Activated CD4-positive, alpha-beta T cell treated with anti-CD3 and anti-CD28 coated beads, Interleukin-2, amount 10 ng/mL, durations not matched to agents 7 days and 5 days (primary cell): ENCODE data around the gene ANO8. TPM values are rescaled to one million over a fixed set of nuclear protein-coding genes. Genes with fewer than 3 reads are reported as not detected.

Experiments
- CTCF ChIA-PET: fragments of 350-600 bp; sonication (Branson Sonifier 250); formaldehyde crosslinking; loops from one replicate; lab custom pipeline; 2021; ENCODE audit warnings: antibody characterized with exemption; lab: Charles Lee
- POLR2A ChIA-PET: fragments of 350-600 bp; sonication (Branson Sonifier 250); formaldehyde crosslinking; loops from one replicate; lab custom pipeline; 2021; ENCODE audit warnings: antibody characterized with exemption; lab: Charles Lee
- DNase-seq: peaks from one replicate; pipeline ENCODE4 v3.0.0-alpha.2; 2020
- H3K27ac Mint-ChIP-seq: one replicate; pipeline ENCODE4 v1.8.0; 2021; ENCODE audit warnings: mild to moderate bottlenecking, moderate library complexity, mixed read lengths
- H3K27me3 Mint-ChIP-seq: one replicate; pipeline ENCODE4 v1.8.0; 2021; ENCODE audit warnings: mixed read lengths
- H3K36me3 Mint-ChIP-seq: one replicate; pipeline ENCODE4 v1.8.0; 2021; ENCODE audit warnings: low read depth, mixed read lengths
- H3K4me1 Mint-ChIP-seq: one replicate; pipeline ENCODE4 v1.8.0; 2021; ENCODE audit warnings: mixed read lengths
- H3K4me3 Mint-ChIP-seq: one replicate; pipeline ENCODE4 v1.8.0; 2021; ENCODE audit warnings: mild to moderate bottlenecking, moderate library complexity, mixed read lengths
- H3K9me3 Mint-ChIP-seq: one replicate; pipeline ENCODE4 v1.8.0; 2021; ENCODE audit warnings: mixed read lengths
- total RNA-seq, 2 experiments: library from RNA; stranded (reverse); gene quantifications; one replicate each; pipeline ENCODE4 v1.2.3, GENCODE V29; 2021

Gene ANO8
- total RNA-seq, 2 experiments from 2014 or later: 16.4 to 17.5 TPM

DNA sequence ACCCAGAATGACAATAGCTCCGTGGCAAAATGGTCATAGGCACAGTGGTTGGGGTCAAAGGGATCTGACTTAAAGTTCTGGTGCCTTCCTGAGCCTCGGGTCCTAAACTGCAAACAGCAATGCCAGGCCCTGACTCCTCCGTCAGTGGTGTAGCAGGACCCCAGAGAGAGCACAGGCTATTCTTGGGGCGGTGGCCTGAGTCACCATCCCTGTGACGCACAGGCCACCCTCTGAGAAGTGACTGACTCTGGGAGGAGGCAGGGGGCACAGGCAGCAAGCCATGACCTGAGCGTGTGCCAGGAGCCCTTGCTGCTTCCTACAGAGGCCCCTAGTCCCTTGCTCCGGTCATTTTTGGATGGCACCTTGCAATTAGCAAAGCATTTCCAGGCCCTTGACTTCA is 23.7 kb upstream of the ANO8 start:
- CTCF ChIA-PET: no interaction called here

DNA sequence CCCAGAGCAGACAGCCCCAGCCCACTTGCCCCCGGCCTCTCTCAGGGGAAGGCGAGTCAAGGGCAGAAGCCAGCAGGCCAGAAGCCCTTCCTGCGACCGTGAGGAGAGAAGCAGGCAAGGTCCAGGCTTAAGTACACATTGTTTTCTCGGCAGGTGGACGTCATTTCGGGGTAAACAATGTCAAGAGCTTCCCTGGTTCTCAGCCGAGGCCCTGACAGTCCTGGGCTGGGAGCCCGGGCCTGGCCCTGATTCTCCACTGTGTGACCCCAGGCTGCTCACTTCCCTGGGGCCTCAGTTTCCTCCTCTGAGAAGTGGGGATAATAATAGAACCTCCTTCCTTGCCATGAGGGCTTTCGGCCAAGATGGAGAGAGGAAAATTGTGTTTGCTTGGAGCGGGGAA is 23.1 kb upstream of the ANO8 start:
- Mint-ChIP-seq H3K27me3 (peaks cover 7% of the 10 kb centered on the region), H3K4me3 (no peak overlapping the region), H3K36me3 (no peaks in the 10 kb centered on the region), H3K27ac (no peak overlapping the region), H3K9me3 (no peaks in the 10 kb centered on the region), H3K4me1 (no peaks in the 10 kb centered on the region)
- ChIA-PET POLR2A (no interaction called here), CTCF (interaction anchor here (0.6 kb wide), 1 partner anchor 895 kb away, joined by 4 read pairs; no protein-coding TSS in a partner anchor)
- no peak for DNase-seq

More for the DNA sequence above, 23.7 kb upstream of the ANO8 start:
- Mint-ChIP-seq H3K4me1 (no peaks in the 10 kb centered on the region), H3K36me3 (no peaks in the 10 kb centered on the region), H3K4me3 (no peak overlapping the region), H3K27me3 (peaks cover 5% of the 10 kb centered on the region), H3K9me3 (no peaks in the 10 kb centered on the region), H3K27ac (no peak overlapping the region)
- no peak for DNase-seq
- POLR2A ChIA-PET: no interaction called here

DNA sequence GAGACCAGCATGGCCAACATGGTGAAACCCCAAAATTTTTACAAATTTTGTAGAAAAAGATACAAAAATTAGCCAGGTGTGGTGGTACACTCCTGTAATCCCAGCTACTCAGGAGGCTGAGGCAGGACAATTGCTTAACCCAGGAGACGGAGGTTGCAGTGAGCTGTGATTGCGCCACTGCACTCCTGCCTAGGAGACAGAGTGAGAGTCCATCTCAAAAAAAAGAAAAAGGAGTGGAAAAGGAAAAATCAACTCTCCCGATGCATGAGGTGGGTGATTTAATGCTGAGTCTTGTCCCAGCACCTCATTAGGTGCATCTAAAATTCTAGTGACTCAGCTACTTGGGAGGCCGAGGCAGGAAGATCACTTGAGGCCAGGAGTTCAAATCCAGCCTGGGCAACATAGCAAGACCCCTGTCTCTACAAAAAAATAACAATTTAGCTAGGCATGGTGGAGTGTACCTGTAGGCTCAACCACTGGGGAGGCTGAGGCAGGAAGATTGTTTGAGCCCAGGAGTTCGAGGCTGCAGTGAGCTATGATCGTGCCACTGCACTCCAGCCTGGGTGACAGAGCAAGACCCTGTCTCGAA is 22.5 kb upstream of the ANO8 start:
- Mint-ChIP-seq H3K9me3 (no peaks in the 10 kb centered on the region), H3K4me3 (no peak overlapping the region), H3K27me3 (peaks cover 4% of the 10 kb centered on the region), H3K36me3 (no peaks in the 10 kb centered on the region), H3K4me1 (no peaks in the 10 kb centered on the region), H3K27ac (no peak overlapping the region)
- POLR2A ChIA-PET: no interaction called here
- no peak for DNase-seq
- CTCF ChIA-PET: no interaction called here

GRCh38 chr19:17353386-17353785 is 18.7 kb upstream of the ANO8 start:
- POLR2A ChIA-PET: no interaction called here
- Mint-ChIP-seq H3K27ac (no peak overlapping the region), H3K36me3 (no peaks in the 10 kb centered on the region), H3K9me3 (no peaks in the 10 kb centered on the region), H3K4me3 (no peak overlapping the region), H3K27me3 (peaks cover 26% of the 10 kb centered on the region), H3K4me1 (peaks cover 9% of the 10 kb centered on the region)
- CTCF ChIA-PET: no interaction called here
- no peak for DNase-seq

DNA sequence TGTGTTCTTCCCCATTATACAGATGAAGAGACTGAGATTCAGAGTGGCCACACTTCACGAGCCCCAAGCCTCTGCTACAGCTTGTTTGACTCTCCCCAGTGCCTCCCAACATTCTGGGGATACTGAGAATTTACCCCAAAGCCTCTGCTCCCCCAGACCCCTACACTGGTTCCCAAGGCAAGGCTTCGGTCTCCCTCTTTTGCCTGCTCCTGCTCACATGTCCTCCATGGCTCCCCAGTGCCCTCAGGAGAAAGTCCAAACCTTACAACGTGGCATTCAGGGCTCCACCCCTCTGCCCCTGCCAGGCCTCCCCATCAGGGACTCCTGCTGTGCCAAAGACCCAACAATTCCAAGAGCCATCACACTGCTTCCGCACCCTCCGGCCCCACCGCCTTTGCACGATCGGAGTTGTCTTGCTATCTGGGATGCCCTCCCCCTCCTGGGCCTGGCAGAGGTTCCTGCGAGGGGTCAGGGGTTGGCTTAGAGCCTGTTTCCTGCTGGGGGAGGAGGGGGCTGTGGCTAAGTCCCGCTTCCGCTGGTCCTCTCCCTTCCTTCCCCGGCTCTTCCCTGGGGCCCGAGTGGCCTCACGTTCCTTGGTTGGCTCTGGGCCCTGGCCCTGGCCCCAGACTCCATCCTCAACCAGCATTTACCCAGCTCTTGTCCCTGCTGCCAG is 18.1 kb upstream of the ANO8 start:
- ChIA-PET POLR2A (no interaction called here), CTCF (no interaction called here)
- Mint-ChIP-seq H3K27me3 (peaks cover 29% of the 10 kb centered on the region), H3K36me3 (no peaks in the 10 kb centered on the region), H3K27ac (no peak overlapping the region), H3K9me3 (no peaks in the 10 kb centered on the region), H3K4me1 (peaks cover 9% of the 10 kb centered on the region), H3K4me3 (no peak overlapping the region)
- DNase-seq: no peak

GRCh38 chr19:17351815-17352435 is 17.3 kb upstream of the ANO8 start:
- ChIA-PET POLR2A (no interaction called here), CTCF (no interaction called here)
- no peak overlapping the region for H3K4me3 Mint-ChIP-seq

DNA sequence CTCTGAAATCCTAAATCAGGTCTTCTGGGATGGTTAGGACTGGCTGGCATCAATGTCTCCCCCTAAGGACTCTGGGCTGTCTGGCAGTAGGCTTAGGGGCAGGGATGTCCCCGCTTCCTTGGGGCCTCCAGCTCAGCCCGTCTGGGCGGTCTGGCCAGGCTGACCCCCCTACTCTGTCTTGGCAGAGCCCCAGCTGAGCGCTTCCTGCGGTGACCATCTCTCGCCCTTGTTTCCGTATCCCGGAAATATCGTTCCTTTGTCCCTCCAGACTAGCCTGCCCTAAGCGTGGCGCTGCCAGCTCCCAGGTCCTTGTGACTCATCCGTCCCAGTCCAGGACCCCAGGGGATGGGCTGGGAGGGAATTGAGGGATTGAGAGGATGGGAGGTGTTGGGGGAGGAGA is 14.0 kb upstream of the ANO8 start:
- no peak for DNase-seq
- CTCF ChIA-PET: interaction anchor here (1.7 kb wide), 1 partner anchor 37 kb away, joined by 3 read pairs; no protein-coding TSS in a partner anchor
- Mint-ChIP-seq H3K27ac (no peak overlapping the region), H3K4me3 (no peak overlapping the region), H3K9me3 (no peaks in the 10 kb centered on the region), H3K27me3 (peaks cover 31% of the 10 kb centered on the region), H3K36me3 (no peaks in the 10 kb centered on the region), H3K4me1 (peaks cover 20% of the 10 kb centered on the region)
- POLR2A ChIA-PET: no interaction called here

More at GRCh38 chr19:17351815-17352435, 17.3 kb upstream of the ANO8 start:
- no peak for DNase-seq
- Mint-ChIP-seq H3K9me3 (no peaks in the 10 kb centered on the region), H3K27me3 (peaks cover 32% of the 10 kb centered on the region), H3K4me1 (peaks cover 13% of the 10 kb centered on the region), H3K36me3 (no peaks in the 10 kb centered on the region), H3K27ac (no peak overlapping the region)

DNA sequence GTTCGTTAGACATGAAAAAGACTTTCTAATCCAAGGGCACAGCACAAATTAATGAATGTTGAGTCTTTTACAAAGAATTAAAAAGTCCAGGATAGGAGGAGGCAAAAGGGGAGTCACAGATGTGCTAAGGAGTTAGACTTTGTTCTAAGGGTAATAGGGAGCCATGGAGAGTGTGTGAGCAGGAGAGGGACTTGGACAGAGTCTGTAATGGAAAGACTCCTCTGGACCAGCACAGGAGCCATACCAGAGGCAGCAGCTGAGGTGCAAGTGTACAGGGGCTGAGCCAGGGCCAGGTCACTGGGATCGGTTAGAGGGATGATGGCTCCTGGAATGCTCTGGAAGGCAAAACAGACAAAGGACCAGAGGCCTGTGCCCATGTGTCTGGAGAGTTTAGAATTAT is 13.2 kb upstream of the ANO8 start:
- H3K4me1 Mint-ChIP-seq: peaks cover 20% of the 10 kb centered on the region
- no peak for DNase-seq
- H3K27ac Mint-ChIP-seq: no peak overlapping the region
- H3K9me3 Mint-ChIP-seq: no peaks in the 10 kb centered on the region
- H3K4me3 Mint-ChIP-seq: no peak overlapping the region
- CTCF ChIA-PET: interaction anchor here (1.7 kb wide), 1 partner anchor 38 kb away, joined by 3 read pairs; no protein-coding TSS in a partner anchor
- peaks cover 27% of the 10 kb centered on the region for H3K27me3 Mint-ChIP-seq
- POLR2A ChIA-PET: no interaction called here
- no peaks in the 10 kb centered on the region for H3K36me3 Mint-ChIP-seq

GRCh38 chr19:17347361-17347760 is 12.7 kb upstream of the ANO8 start:
- no peaks in the 10 kb centered on the region for H3K36me3 Mint-ChIP-seq
- peaks cover 20% of the 10 kb centered on the region for H3K4me1 Mint-ChIP-seq
- H3K27me3 Mint-ChIP-seq: peaks cover 27% of the 10 kb centered on the region
- POLR2A ChIA-PET: no interaction called here
- H3K4me3 Mint-ChIP-seq: no peak overlapping the region
- no peak overlapping the region for H3K27ac Mint-ChIP-seq
- CTCF ChIA-PET: interaction anchor here (0.7 to 1.1 kb wide), 3 partner anchors 20 to 62 kb away, joined by 3 to 4 read pairs (median 3); no protein-coding TSS in a partner anchor
- no peaks in the 10 kb centered on the region for H3K9me3 Mint-ChIP-seq
- no peak for DNase-seq

DNA sequence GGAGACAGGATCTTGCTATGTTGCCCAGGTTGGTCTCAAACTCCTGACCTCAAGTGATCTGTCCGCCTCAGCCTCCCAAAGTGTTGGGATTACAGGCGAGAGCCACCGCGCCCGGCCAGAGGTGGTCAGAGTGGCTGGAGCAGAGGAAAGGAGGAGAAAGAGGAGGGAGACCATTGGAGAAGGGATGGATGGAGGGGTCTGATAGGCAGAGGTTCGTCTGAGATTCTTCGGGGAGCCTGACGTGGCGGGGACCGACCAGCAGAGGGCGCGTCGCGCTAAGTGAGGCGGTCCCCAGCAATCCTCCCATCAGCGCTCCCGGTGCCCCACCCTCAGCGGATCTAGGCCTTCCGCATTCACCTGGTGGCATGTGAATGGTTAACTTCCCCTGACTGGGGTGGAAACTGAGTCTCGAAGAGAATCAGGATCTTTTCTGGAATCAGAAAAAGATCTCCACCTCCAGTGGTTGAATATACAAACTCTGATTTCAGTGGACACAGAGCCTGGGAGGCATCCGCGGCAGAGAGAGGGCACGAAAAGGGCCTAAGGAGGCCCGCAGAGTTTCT is 11.5 kb upstream of the ANO8 start:
- H3K9me3 Mint-ChIP-seq: no peaks in the 10 kb centered on the region
- no peaks in the 10 kb centered on the region for H3K36me3 Mint-ChIP-seq
- peaks cover 22% of the 10 kb centered on the region for H3K27me3 Mint-ChIP-seq
- POLR2A ChIA-PET: no interaction called here
- H3K27ac Mint-ChIP-seq: no peak overlapping the region
- H3K4me3 Mint-ChIP-seq: no peak overlapping the region
- peak; percentile 80 for DNase-seq
- CTCF ChIA-PET: no interaction called here
- peaks cover 14% of the 10 kb centered on the region for H3K4me1 Mint-ChIP-seq

GRCh38 chr19:17341845-17342244 is 7.2 kb upstream of the ANO8 start:
- ChIA-PET CTCF (no interaction called here), POLR2A (no interaction called here)
- Mint-ChIP-seq H3K27me3 (no peaks in the 10 kb centered on the region), H3K4me1 (peaks cover 24% of the 10 kb centered on the region), H3K9me3 (no peaks in the 10 kb centered on the region), H3K36me3 (peaks cover 3% of the 10 kb centered on the region), H3K4me3 (no peak overlapping the region), H3K27ac (no peak overlapping the region)
- no peak for DNase-seq

GRCh38 chr19:17341386-17341785 is 6.7 kb upstream of the ANO8 start:
- no peak for DNase-seq
- peaks cover 27% of the 10 kb centered on the region for H3K4me1 Mint-ChIP-seq
- POLR2A ChIA-PET: no interaction called here
- no peaks in the 10 kb centered on the region for H3K9me3 Mint-ChIP-seq
- no peak overlapping the region for H3K4me3 Mint-ChIP-seq
- H3K36me3 Mint-ChIP-seq: peaks cover 3% of the 10 kb centered on the region
- H3K27ac Mint-ChIP-seq: no peak overlapping the region
- H3K27me3 Mint-ChIP-seq: no peaks in the 10 kb centered on the region
- CTCF ChIA-PET: no interaction called here

- no peak overlapping the region for H3K4me3 Mint-ChIP-seq
- CTCF ChIA-PET: interaction anchor here (0.6 to 1.4 kb wide), 2 partner anchors 11 to 26 kb away, joined by 3 to 4 read pairs; no protein-coding TSS in a partner anchor
These were observed 6.3 kb upstream of the ANO8 start for GRCh38 chr19:17340871-17341357.

More at GRCh38 chr19:17340871-17341357, 6.3 kb upstream of the ANO8 start:
- POLR2A ChIA-PET: no interaction called here
- no peaks in the 10 kb centered on the region for H3K27me3 Mint-ChIP-seq
- no peaks in the 10 kb centered on the region for H3K9me3 Mint-ChIP-seq
- H3K36me3 Mint-ChIP-seq: peaks cover 3% of the 10 kb centered on the region
- no peak for DNase-seq
- H3K4me1 Mint-ChIP-seq: peaks cover 24% of the 10 kb centered on the region
- no peak overlapping the region for H3K27ac Mint-ChIP-seq
